Endothelial cell of umbilical vein (primary cell): ENCODE measurements around the gene ARL3. TPM values are rescaled to one million over a fixed set of nuclear protein-coding genes. Genes with fewer than 3 reads are reported as not detected.

Source experiments
- BruUV-seq: library from RNA; stranded (reverse); fragments of 400-500 nt; replicated peaks from 2 replicates; lab custom pipeline; 2021; lab: Mats Ljungman, UMichigan
- CTCF ChIA-PET: fragments of 300-600, 350-600 bp; sonication (Branson Sonifier 250); formaldehyde crosslinking; loops from one replicate; lab custom pipeline; 2021; ENCODE audit warnings: antibody characterized with exemption, inconsistent platforms; lab: Charles Lee
- POLR2A ChIA-PET: fragments of 300-600, 350-600 bp; sonication (Branson Sonifier 250); formaldehyde crosslinking; loops from one replicate; lab custom pipeline; 2021; ENCODE audit warnings: antibody characterized with exemption, inconsistent platforms; lab: Charles Lee
- DNase-seq: peaks from one replicate; pipeline ENCODE4 v3.0.0-alpha.2; 2011; ENCODE audit warnings: low read depth, low spot score
- FAIRE-seq: peaks from 2 replicates; lab custom pipeline; 2011; peaks lifted over from hg19 to GRCh38; lab: Jason Lieb, UNC
- H2AFZ ChIP-seq: 2 replicates; pipeline ENCODE4 v1.6.0; 2012; ENCODE audit warnings: low read depth, low read length, control low read depth, inconsistent platforms
- H3K27ac ChIP-seq: 2 replicates; pipeline ENCODE4 v1.5.1; 2011; ENCODE audit warnings: low read depth, mild to moderate bottlenecking, control low read depth, low read length, moderate library complexity; ENCODE audit not compliant: insufficient read depth
- H3K27me3 ChIP-seq, 2 experiments: 2 replicates each; pipeline versions ENCODE4 v1.6.0 to v1.6.1; 2011; ENCODE audit warnings: low read length in 2 of 2, mixed read lengths in 1 of 2; ENCODE audit not compliant: control insufficient read depth in 2 of 2, insufficient read depth in 2 of 2
- H3K36me3 ChIP-seq, 2 experiments: 2 replicates in 1 of 2; 3 replicates in 1 of 2; pipeline ENCODE4 v1.5.1; 2011; ENCODE audit warnings: low read length in 2 of 2, mild to moderate bottlenecking in 1 of 2, moderate library complexity in 1 of 2; ENCODE audit not compliant: control insufficient read depth in 2 of 2, insufficient read depth in 2 of 2; ENCODE audit errors: extremely low read depth in 1 of 2
- H3K4me1 ChIP-seq: 3 replicates; pipeline ENCODE4 v1.5.1; 2011; ENCODE audit warnings: mild to moderate bottlenecking, low read length; ENCODE audit not compliant: control insufficient read depth, insufficient read depth; ENCODE audit errors: extremely low read depth
- H3K4me2 ChIP-seq: 2 replicates; pipeline ENCODE4 v1.6.1; 2011; ENCODE audit warnings: low read length, control low read depth, mixed read lengths; ENCODE audit not compliant: insufficient read depth
- H3K4me3 ChIP-seq, 3 experiments: fragments of 200-600 bp in 1 of 3; sonication (generic), shearing (Covaris generic) in 1 of 3; replicated peaks in 1 of 3; 2 replicates each; pipeline ENCODE4 v1.5.1; 2011 to 2016; ENCODE audit warnings: control low read depth in 3 of 3, low read length in 3 of 3, mild to moderate bottlenecking in 2 of 3, inconsistent platforms in 1 of 3, low read depth in 1 of 3, moderate library complexity in 1 of 3; ENCODE audit not compliant: insufficient read depth in 1 of 3
- H3K79me2 ChIP-seq: 2 replicates; pipeline ENCODE4 v1.6.0; 2012; ENCODE audit warnings: low read length, inconsistent platforms; ENCODE audit not compliant: control insufficient read depth, insufficient read depth
- H3K9ac ChIP-seq: replicated peaks from 2 replicates; pipeline ENCODE3; 2011; ENCODE audit warnings: low read length, control low read depth; ENCODE audit not compliant: insufficient read depth; ENCODE audit errors: extremely low read depth
- H3K9me1 ChIP-seq: replicated peaks from 3 replicates; pipeline ENCODE4 v1.6.0; 2011; ENCODE audit warnings: mild to moderate bottlenecking, low read length; ENCODE audit not compliant: control insufficient read depth, insufficient read depth; ENCODE audit errors: extremely low read depth
- H3K9me3 ChIP-seq: replicated peaks from 2 replicates; pipeline ENCODE4 v1.5.1; 2012; ENCODE audit warnings: low read length, inconsistent platforms; ENCODE audit not compliant: control insufficient read depth, insufficient read depth
- H4K20me1 ChIP-seq: replicated peaks from 2 replicates; pipeline ENCODE3; 2011; ENCODE audit warnings: mild to moderate bottlenecking, low read length; ENCODE audit not compliant: control insufficient read depth, insufficient read depth; ENCODE audit errors: extremely low read depth
- CTCF ChIP-seq, 2 donors: IDR thresholded peaks; 1 replicate in 1 of 2; 2 replicates in 1 of 2; pipeline ENCODE4 v1.5.1; 2011; ENCODE audit warnings: low read length in 2 of 2, mild to moderate bottlenecking in 2 of 2, moderate library complexity in 2 of 2, control low read depth in 1 of 2, inconsistent platforms in 1 of 2, low read depth in 1 of 2; ENCODE audit not compliant: insufficient read depth in 1 of 2; ENCODE audit errors: extremely low read depth in 1 of 2
- EZH2 ChIP-seq: IDR thresholded peaks from 2 replicates; pipeline ENCODE4 v1.6.1; 2012; ENCODE audit warnings: borderline replicate concordance, low read depth, mild to moderate bottlenecking, moderate library complexity, low read length, inconsistent platforms; ENCODE audit not compliant: severe bottlenecking
- FOS ChIP-seq: IDR thresholded peaks from 2 replicates; pipeline ENCODE4 v1.6.1; 2011; ENCODE audit warnings: mild to moderate bottlenecking, low read length, moderate library complexity, borderline replicate concordance; ENCODE audit not compliant: insufficient read depth
- GATA2 ChIP-seq: IDR thresholded peaks from 2 replicates; pipeline ENCODE4 v1.7.0; 2011; ENCODE audit warnings: low read depth, mild to moderate bottlenecking, moderate library complexity, mixed read lengths, low read length; ENCODE audit not compliant: insufficient read length, insufficient read depth
- JUN ChIP-seq: IDR thresholded peaks from 2 replicates; pipeline ENCODE4 v1.6.1; 2011; ENCODE audit warnings: borderline replicate concordance, low read depth; ENCODE audit not compliant: insufficient read length, insufficient read depth
- MAX ChIP-seq: IDR thresholded peaks from 2 replicates; pipeline ENCODE4 v1.6.1; 2011; ENCODE audit not compliant: insufficient read depth, insufficient read length
- MYC ChIP-seq: IDR thresholded peaks from one replicate; pipeline ENCODE4 v1.6.1; 2011; ENCODE audit warnings: mild to moderate bottlenecking, low read depth, low read length
- POLR2A ChIP-seq: IDR thresholded peaks from 2 replicates; pipeline ENCODE4 v1.6.1; 2012; ENCODE audit warnings: low read depth, mild to moderate bottlenecking, control low read depth, low read length
- POLR2AphosphoS5 ChIP-seq: IDR thresholded peaks from 2 replicates; pipeline ENCODE4 v1.6.1; 2012; ENCODE audit warnings: low read depth, mild to moderate bottlenecking, control low read depth, low read length, moderate library complexity; ENCODE audit not compliant: insufficient read depth
- dilution Hi-C: fragments of 300-500 bp; cut with MboI; formaldehyde crosslinking; loops from one replicate; pipeline ENCODE4 v1.15.0; 2019; ENCODE audit warnings: low sequenced_read_pairs; ENCODE audit not compliant: extremely low pct_ligation_motif_present
- intact Hi-C: fragments of 100-400 bp; cut with micrococcal nuclease; formaldehyde crosslinking; loops from one replicate; pipeline ENCODE4 v1.10.0; 2022
- polyA plus RNA-seq, 4 experiments: library from polyadenylated mRNA; depleted of rRNA in 3 of 4; stranded (reverse) in 3 of 4; unstranded in 1 of 4; fragments of >200 nt; gene quantifications; 2 replicates each; pipeline versions ENCODE4 v1.2.1 to v1.2.3, GENCODE V29; 2011 to 2012; ENCODE audit warnings: missing spikeins in 1 of 4
- total RNA-seq: library from RNA; stranded (reverse); gene quantifications from 2 replicates; pipeline ENCODE4 v1.2.3, GENCODE V29; 2021

ARL3 gene
- total and polyA plus RNA-seq, 2 donors (not counting 3 experiments of a cell fraction or from before 2014, with no cell fraction given): 6.6 to 11.0 TPM

- Histone ChIP-seq H3K27ac (no peak overlapping the region), H3K9ac (no peak overlapping the region), H3K36me3 (peaks cover 11 to 45% of the 10 kb centered on the region in 2 experiments), H3K4me2 (no peak overlapping the region), H2AFZ (no peak overlapping the region), H3K9me1 (no peaks in the 10 kb centered on the region), H3K4me3 (no peak overlapping the region), H4K20me1 (no peaks in the 10 kb centered on the region), H3K4me1 (peaks cover 42% of the 10 kb centered on the region), H3K9me3 (no peaks in the 10 kb centered on the region), H3K79me2 (peaks cover 81% of the 10 kb centered on the region), H3K27me3 (no peaks in the 10 kb centered on the region)
- POLR2A ChIA-PET: interaction anchor here (0.7 kb wide), 1 partner anchor 52 kb away, joined by 5 read pairs; no protein-coding TSS in a partner anchor
- TF ChIP-seq MAX (no peak), JUN (no peak), EZH2 (no peak), POLR2AphosphoS5 (no peak), FOS (no peak), POLR2A (no peak), CTCF (IDR thresholded peaks at IDR 0.05; ENCODE audit: extremely low read depth in 1 of 2, insufficient read depth in 1 of 2, low read depth in 1 of 2, low read length in 2 of 2) (no peak), GATA2 (no peak), MYC (no peak)
- CTCF ChIA-PET: interaction anchor here (2.0 kb wide), 1 partner anchor 56 kb away, joined by 6 read pairs; no protein-coding TSS in a partner anchor
- BruUV-seq: no TSS peak
- intact Hi-C loops: no loop called here
- FAIRE-seq (no peak), DNase-seq (no peak)
- dilution Hi-C loops: no loop called here
These were observed 61.9 kb downstream of the ARL3 start for GRCh38 chr10:102652170-102652916.
